ENCODE data around the gene PUM1.

GRCh38 chr1:30904191-30904961 lies 161.1 kb downstream of the PUM1 start:
- no peak for TF ChIP-seq CTCF (IDR thresholded peaks at IDR 0.05)
- TF ChIP-seq POLR2A (IDR thresholded peaks at IDR 0.05), result no peak

Measured in prostate gland (tissue), 2 donors.